ENCODE data around the gene ATP13A3.
A peak's percentile ranks its signal among the peaks of the same experiment; 100 is the strongest.

Gene ATP13A3

GRCh38 chr3:194481103-194481502 lies 5.7 kb downstream of the ATP13A3 start:
- H3K27me3 Mint-ChIP-seq, result no peaks in the 10 kb centered on the region
- H3K27ac Mint-ChIP-seq, result peak overlapping the region; percentile 21
- H3K4me3 Mint-ChIP-seq, result no peak overlapping the region
- no peaks in the 10 kb centered on the region for H3K9me3 Mint-ChIP-seq
- H3K36me3 Mint-ChIP-seq (ENCODE audit: low read depth), result peaks cover 20% of the 10 kb centered on the region
- intact Hi-C loops (cut with micrococcal nuclease), result no loop called here
- H3K4me1 Mint-ChIP-seq (ENCODE audit: low read depth), result peaks cover 43% of the 10 kb centered on the region

GRCh38 chr3:194476784-194477183 lies 10.0 kb downstream of the ATP13A3 start:
- intact Hi-C loops (cut with micrococcal nuclease), result no loop called here

GRCh38 chr3:194475978-194476377 lies 10.8 kb downstream of the ATP13A3 start:
- no peaks in the 10 kb centered on the region for H3K9me3 Mint-ChIP-seq
- H3K4me3 Mint-ChIP-seq, result no peak overlapping the region
- no peaks in the 10 kb centered on the region for H3K27me3 Mint-ChIP-seq
- no peak overlapping the region for H3K27ac Mint-ChIP-seq
- H3K36me3 Mint-ChIP-seq (ENCODE audit: low read depth), result no peaks in the 10 kb centered on the region
- intact Hi-C loops (cut with micrococcal nuclease), result no loop called here
- peaks cover 34% of the 10 kb centered on the region for H3K4me1 Mint-ChIP-seq (ENCODE audit: low read depth)

More at GRCh38 chr3:194476784-194477183, 10.0 kb downstream of the ATP13A3 start:
- Mint-ChIP-seq H3K36me3 (ENCODE audit: low read depth) (no peaks in the 10 kb centered on the region), H3K9me3 (no peaks in the 10 kb centered on the region), H3K27me3 (no peaks in the 10 kb centered on the region), H3K27ac (no peak overlapping the region), H3K4me1 (ENCODE audit: low read depth) (peaks cover 41% of the 10 kb centered on the region), H3K4me3 (no peak overlapping the region)

- Mint-ChIP-seq H3K4me3 (no peak overlapping the region), H3K27ac (peak overlapping the region; percentile 19), H3K4me1 (ENCODE audit: low read depth) (peaks cover 29% of the 10 kb centered on the region), H3K9me3 (no peaks in the 10 kb centered on the region), H3K27me3 (no peaks in the 10 kb centered on the region), H3K36me3 (ENCODE audit: low read depth) (no peaks in the 10 kb centered on the region)
- intact Hi-C loops (cut with micrococcal nuclease), result no loop called here
Measured at GRCh38 chr3:194475138-194475932, 11.5 kb downstream of the ATP13A3 start.

- no peaks in the 10 kb centered on the region for H3K9me3 Mint-ChIP-seq
- H3K27me3 Mint-ChIP-seq, result no peaks in the 10 kb centered on the region
- no peak overlapping the region for H3K4me3 Mint-ChIP-seq
- H3K36me3 Mint-ChIP-seq (ENCODE audit: low read depth), result no peaks in the 10 kb centered on the region
- intact Hi-C loops (cut with micrococcal nuclease), result loop anchor here (5.0 kb wide), 1 partner anchor 33 kb away; no protein-coding TSS in a partner anchor
- H3K4me1 Mint-ChIP-seq (ENCODE audit: low read depth), result peaks cover 22% of the 10 kb centered on the region
- H3K27ac Mint-ChIP-seq, result peak overlapping the region; percentile 19
Measured at GRCh38 chr3:194474675-194475074, 12.1 kb downstream of the ATP13A3 start.

- Mint-ChIP-seq H3K36me3 (ENCODE audit: low read depth) (no peaks in the 10 kb centered on the region), H3K9me3 (no peaks in the 10 kb centered on the region), H3K4me3 (no peak overlapping the region), H3K4me1 (ENCODE audit: low read depth) (peaks cover 22% of the 10 kb centered on the region), H3K27ac (no peak overlapping the region), H3K27me3 (no peaks in the 10 kb centered on the region)
- intact Hi-C loops (cut with micrococcal nuclease), result loop anchor here (1.0 to 5.0 kb wide), 3 partner anchors 35 to 122 kb away; no protein-coding TSS in a partner anchor
Measured at GRCh38 chr3:194472290-194472920, 14.4 kb downstream of the ATP13A3 start.

GRCh38 chr3:194471863-194472262 lies 14.9 kb downstream of the ATP13A3 start:
- Mint-ChIP-seq H3K27ac (no peak overlapping the region), H3K27me3 (no peaks in the 10 kb centered on the region), H3K9me3 (no peaks in the 10 kb centered on the region), H3K4me3 (no peak overlapping the region), H3K4me1 (ENCODE audit: low read depth) (peaks cover 22% of the 10 kb centered on the region), H3K36me3 (ENCODE audit: low read depth) (no peaks in the 10 kb centered on the region)
- intact Hi-C loops (cut with micrococcal nuclease), result loop anchor here (1.0 to 5.0 kb wide), 3 partner anchors 35 to 122 kb away; no protein-coding TSS in a partner anchor

GRCh38 chr3:194470615-194471014 lies 16.2 kb downstream of the ATP13A3 start:
- H3K4me3 Mint-ChIP-seq, result no peak overlapping the region
- no peaks in the 10 kb centered on the region for H3K9me3 Mint-ChIP-seq
- peaks cover 22% of the 10 kb centered on the region for H3K4me1 Mint-ChIP-seq (ENCODE audit: low read depth)
- no peak overlapping the region for H3K27ac Mint-ChIP-seq
- H3K36me3 Mint-ChIP-seq (ENCODE audit: low read depth), result no peaks in the 10 kb centered on the region
- intact Hi-C loops (cut with micrococcal nuclease), result loop anchor here (5.0 kb wide), 1 partner anchor 37 kb away; no protein-coding TSS in a partner anchor
- no peaks in the 10 kb centered on the region for H3K27me3 Mint-ChIP-seq

GRCh38 chr3:194469977-194470376 lies 16.8 kb downstream of the ATP13A3 start:
- intact Hi-C loops (cut with micrococcal nuclease), result loop anchor here (5.0 kb wide), 1 partner anchor 37 kb away; no protein-coding TSS in a partner anchor
- Mint-ChIP-seq H3K9me3 (no peaks in the 10 kb centered on the region), H3K36me3 (ENCODE audit: low read depth) (no peaks in the 10 kb centered on the region), H3K27ac (no peak overlapping the region), H3K4me3 (no peak overlapping the region), H3K27me3 (no peaks in the 10 kb centered on the region), H3K4me1 (ENCODE audit: low read depth) (peaks cover 28% of the 10 kb centered on the region)

GRCh38 chr3:194468086-194468485 lies 18.7 kb downstream of the ATP13A3 start:
- no peaks in the 10 kb centered on the region for H3K36me3 Mint-ChIP-seq (ENCODE audit: low read depth)
- no peak overlapping the region for H3K27ac Mint-ChIP-seq
- intact Hi-C loops (cut with micrococcal nuclease), result no loop called here
- no peak overlapping the region for H3K4me3 Mint-ChIP-seq
- H3K9me3 Mint-ChIP-seq, result no peaks in the 10 kb centered on the region
- no peaks in the 10 kb centered on the region for H3K27me3 Mint-ChIP-seq
- H3K4me1 Mint-ChIP-seq (ENCODE audit: low read depth), result peaks cover 24% of the 10 kb centered on the region

GRCh38 chr3:194466761-194467356 lies 19.9 kb downstream of the ATP13A3 start:
- Mint-ChIP-seq H3K4me3 (no peak overlapping the region), H3K27ac (no peak overlapping the region), H3K36me3 (ENCODE audit: low read depth) (no peaks in the 10 kb centered on the region), H3K9me3 (no peaks in the 10 kb centered on the region), H3K27me3 (no peaks in the 10 kb centered on the region), H3K4me1 (ENCODE audit: low read depth) (peaks cover 13% of the 10 kb centered on the region)
- intact Hi-C loops (cut with micrococcal nuclease), result no loop called here

GRCh38 chr3:194465920-194466570 lies 20.8 kb downstream of the ATP13A3 start:
- Mint-ChIP-seq H3K36me3 (ENCODE audit: low read depth) (no peaks in the 10 kb centered on the region), H3K4me3 (no peak overlapping the region), H3K27me3 (no peaks in the 10 kb centered on the region), H3K9me3 (no peaks in the 10 kb centered on the region), H3K27ac (no peak overlapping the region), H3K4me1 (ENCODE audit: low read depth) (peaks cover 11% of the 10 kb centered on the region)
- intact Hi-C loops (cut with micrococcal nuclease), result no loop called here

GRCh38 chr3:194465246-194465645 lies 21.6 kb downstream of the ATP13A3 start:
- peaks cover 5% of the 10 kb centered on the region for H3K36me3 Mint-ChIP-seq (ENCODE audit: low read depth)
- no peaks in the 10 kb centered on the region for H3K9me3 Mint-ChIP-seq
- H3K27ac Mint-ChIP-seq, result no peak overlapping the region
- peaks cover 11% of the 10 kb centered on the region for H3K4me1 Mint-ChIP-seq (ENCODE audit: low read depth)
- intact Hi-C loops (cut with micrococcal nuclease), result no loop called here
- no peak overlapping the region for H3K4me3 Mint-ChIP-seq
- H3K27me3 Mint-ChIP-seq, result no peaks in the 10 kb centered on the region

- Mint-ChIP-seq H3K9me3 (no peaks in the 10 kb centered on the region), H3K27ac (no peak overlapping the region), H3K4me3 (no peak overlapping the region), H3K36me3 (ENCODE audit: low read depth) (peaks cover 8% of the 10 kb centered on the region), H3K27me3 (no peaks in the 10 kb centered on the region), H3K4me1 (ENCODE audit: low read depth) (peaks cover 11% of the 10 kb centered on the region)
- intact Hi-C loops (cut with micrococcal nuclease), result no loop called here
Measured at GRCh38 chr3:194464692-194465091, 22.1 kb downstream of the ATP13A3 start.
